ENCODE results near the gene LIMA1. TPM values are rescaled to one million over a fixed set of nuclear protein-coding genes. Genes with fewer than 3 reads are reported as not detected.

The LIMA1 gene
- total RNA-seq, 1 donor from 2014 or later, result 17.1 TPM

DNA sequence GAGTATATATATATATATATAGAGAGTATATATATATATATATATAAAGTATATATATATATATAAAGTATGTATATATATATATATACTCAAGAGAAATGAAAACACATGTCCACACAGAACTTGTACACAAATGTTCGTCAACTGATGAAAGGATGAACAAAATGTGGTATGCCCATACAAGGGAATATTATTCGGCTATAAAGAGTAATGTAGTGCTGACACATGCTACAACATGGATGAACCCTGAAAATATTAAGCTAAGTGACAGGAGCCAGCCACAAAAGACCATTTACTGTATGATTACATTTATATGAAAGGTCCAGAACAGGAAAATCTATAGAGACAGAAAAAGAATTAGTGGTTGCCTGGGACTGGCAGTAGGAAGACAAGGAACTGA lies 19.5 kb downstream of the LIMA1 start:
- H3K4me3 ChIP-seq, result no peak overlapping the region
- no peak overlapping the region for H3K27ac ChIP-seq (replicated peaks)
- H3K9me3 ChIP-seq (replicated peaks), result peaks cover 3% of the 10 kb centered on the region
- DNase-seq, result no peak
- H3K36me3 ChIP-seq, result no peaks in the 10 kb centered on the region
- no peaks in the 10 kb centered on the region for H3K27me3 ChIP-seq (ENCODE audit: low read depth)
- TF ChIP-seq CTCF (IDR thresholded peaks at IDR 0.05; ENCODE audit: borderline replicate concordance), result no peak
- intact Hi-C loops (cut with micrococcal nuclease), result no loop called here
- H3K4me1 ChIP-seq, result peaks cover 29% of the 10 kb centered on the region

GRCh38 chr12:50261654-50262053 lies 21.7 kb downstream of the LIMA1 start:
- Histone ChIP-seq H3K9me3 (replicated peaks) (peaks cover 3% of the 10 kb centered on the region), H3K36me3 (no peaks in the 10 kb centered on the region), H3K27me3 (ENCODE audit: low read depth) (no peaks in the 10 kb centered on the region), H3K4me3 (no peak overlapping the region), H3K27ac (replicated peaks) (no peak overlapping the region), H3K4me1 (peaks cover 48% of the 10 kb centered on the region)
- intact Hi-C loops (cut with micrococcal nuclease), result no loop called here
- TF ChIP-seq CTCF (IDR thresholded peaks at IDR 0.05; ENCODE audit: borderline replicate concordance), result no peak
- no peak for DNase-seq

- H3K36me3 ChIP-seq, result no peaks in the 10 kb centered on the region
- no peaks in the 10 kb centered on the region for H3K9me3 ChIP-seq (replicated peaks)
- peak overlapping the region; percentile 80 for H3K27ac ChIP-seq (replicated peaks)
- intact Hi-C loops (cut with micrococcal nuclease), result no loop called here
- H3K4me3 ChIP-seq, result no peak overlapping the region
- H3K27me3 ChIP-seq (ENCODE audit: low read depth), result no peaks in the 10 kb centered on the region
- DNase-seq, result peak; percentile 32
- TF ChIP-seq CTCF (IDR thresholded peaks at IDR 0.05; ENCODE audit: borderline replicate concordance), result no peak
- H3K4me1 ChIP-seq, result peaks cover 45% of the 10 kb centered on the region
Observed at GRCh38 chr12:50258167-50258551, 25.2 kb downstream of the LIMA1 start.

GRCh38 chr12:50257236-50258166 lies 25.8 kb downstream of the LIMA1 start:
- Histone ChIP-seq H3K4me3 (peak overlapping the region; percentile 4), H3K36me3 (no peaks in the 10 kb centered on the region), H3K27me3 (ENCODE audit: low read depth) (no peaks in the 10 kb centered on the region), H3K9me3 (replicated peaks) (no peaks in the 10 kb centered on the region), H3K27ac (replicated peaks) (peak overlapping the region; percentile 80), H3K4me1 (peaks cover 41% of the 10 kb centered on the region)
- intact Hi-C loops (cut with micrococcal nuclease), result no loop called here
- DNase-seq, result no peak
- TF ChIP-seq CTCF (IDR thresholded peaks at IDR 0.05; ENCODE audit: borderline replicate concordance), result no peak

- TF ChIP-seq CTCF (IDR thresholded peaks at IDR 0.05; ENCODE audit: borderline replicate concordance), result no peak
- no peaks in the 10 kb centered on the region for H3K36me3 ChIP-seq
- no peaks in the 10 kb centered on the region for H3K9me3 ChIP-seq (replicated peaks)
- intact Hi-C loops (cut with micrococcal nuclease), result no loop called here
- DNase-seq, result no peak
- H3K4me1 ChIP-seq, result peaks cover 44% of the 10 kb centered on the region
- no peaks in the 10 kb centered on the region for H3K27me3 ChIP-seq (ENCODE audit: low read depth)
- H3K4me3 ChIP-seq, result no peak overlapping the region
- H3K27ac ChIP-seq (replicated peaks), result peak overlapping the region; percentile 80
Observed at GRCh38 chr12:50256761-50257160, 26.6 kb downstream of the LIMA1 start.
